Amniotic stem cell (primary cell): ENCODE results near the gene STK24.
A peak's percentile ranks its signal among the peaks of the same experiment; 100 is the strongest.
"Not testable (repeated sequence)": the region's sequence is repeated elsewhere in the genome, so short reads cannot be mapped to it uniquely, and the experiment has no call there.

Experiments
- DNase-seq: peaks from one replicate; lab custom pipeline; 2025; lab: John Stamatoyannopoulos, UW

STK24 gene

DNA sequence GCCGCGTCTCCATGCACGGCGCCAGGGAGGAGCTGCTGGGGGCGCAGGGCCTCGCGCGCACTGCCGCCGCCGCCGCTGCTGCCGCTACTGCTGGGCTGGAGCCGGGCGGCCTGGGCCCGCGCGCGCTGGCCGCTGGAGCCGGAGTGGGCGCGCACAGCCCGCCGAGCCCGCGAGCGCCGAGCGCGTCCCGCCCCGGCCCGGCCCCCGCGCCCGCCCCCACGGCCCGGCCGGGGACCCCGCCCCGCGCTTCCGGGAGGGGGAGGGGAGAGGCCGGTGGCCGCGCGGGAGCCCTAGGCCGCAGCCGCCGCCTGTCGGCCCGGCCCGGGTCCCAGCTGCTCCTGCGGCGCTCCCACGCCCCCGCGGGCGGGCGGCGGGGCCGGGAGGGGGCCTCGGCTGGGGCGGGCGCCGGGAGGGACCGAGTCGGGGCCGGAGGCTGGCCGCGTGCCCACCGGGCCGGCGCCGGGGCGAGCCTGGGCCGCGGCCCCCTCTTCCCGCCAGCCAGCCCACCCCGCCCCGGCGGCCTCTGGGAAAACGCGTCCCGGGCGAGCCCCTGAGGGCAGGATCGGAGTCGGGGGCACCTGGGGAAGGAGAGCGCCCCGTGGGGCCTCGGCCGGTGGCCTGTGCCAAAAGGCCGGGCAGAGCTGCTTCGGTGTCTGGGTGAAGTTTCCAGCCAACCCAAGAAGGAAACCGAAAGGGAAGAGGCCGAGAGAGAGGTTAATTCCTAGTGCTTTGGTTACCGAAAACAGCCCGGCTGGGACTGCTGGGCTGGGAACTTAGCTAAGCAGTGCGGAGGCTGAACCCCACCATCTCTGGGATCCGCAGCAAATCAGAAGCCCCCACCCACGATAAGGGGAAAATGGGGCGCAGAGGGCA, at the start of gene STK24:
STK24 (minus strand) TSS at position 145 of the 873 bp plus-strand sequence. CDS start 321 bp downstream, outside the sequence.
- DNase-seq: peak; percentile 37

DNA sequence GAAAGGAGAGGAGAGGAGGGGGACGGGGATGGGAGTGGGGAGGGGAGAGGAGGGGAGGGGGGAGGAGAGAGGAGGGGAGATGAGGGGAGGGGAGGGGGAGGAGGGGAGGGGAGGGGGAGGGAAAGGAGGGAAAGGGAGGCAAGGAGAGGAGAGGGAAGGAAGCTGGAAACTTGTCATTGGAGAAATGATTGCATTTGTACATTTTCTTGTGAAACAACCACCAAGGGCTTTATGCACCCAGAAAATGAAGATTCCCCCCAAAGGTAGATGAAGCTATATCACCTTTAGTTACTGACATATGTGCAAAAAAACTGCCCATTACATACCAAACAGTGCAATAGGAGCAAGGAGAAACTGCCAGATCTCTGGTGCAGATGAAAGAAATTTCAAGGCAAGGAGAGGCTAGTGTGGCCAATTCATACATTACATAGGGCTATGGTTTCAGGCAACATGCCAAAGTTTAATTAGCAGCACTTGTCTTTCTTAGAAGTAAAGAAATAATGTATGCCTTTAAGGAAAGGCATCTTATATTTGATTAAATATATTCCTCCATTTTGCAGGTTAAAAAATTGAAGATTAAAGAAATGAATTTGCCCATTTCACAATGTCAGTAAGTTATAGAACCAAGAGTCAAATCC, 49.5 kb upstream of the STK24 start:
- no peak for DNase-seq

DNA sequence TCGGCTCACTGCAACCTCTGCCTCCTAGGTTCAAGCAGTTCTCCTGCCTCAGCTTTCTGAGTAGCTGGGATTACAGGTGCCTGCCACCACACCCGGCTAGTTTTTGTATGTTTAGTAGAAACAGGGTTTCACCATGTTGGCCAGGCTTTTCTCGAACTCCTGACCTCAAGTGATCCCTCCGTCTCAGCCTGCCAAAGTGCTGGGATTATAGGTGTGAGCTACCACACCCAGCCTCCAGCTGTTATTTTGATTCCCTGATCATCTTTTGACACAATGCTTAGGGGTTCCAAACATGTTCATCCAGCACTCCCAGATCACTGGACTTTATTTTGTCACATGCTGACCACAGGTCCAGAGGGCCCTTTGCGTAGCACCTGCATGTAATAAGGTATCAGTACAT, 47.7 kb upstream of the STK24 start:
- not testable (repeated sequence) for DNase-seq

GRCh38 chr13:98622931-98623331, 46.0 kb upstream of the STK24 start:
- no peak for DNase-seq

- no peak for DNase-seq
Observed at GRCh38 chr13:98619556-98619955, 42.6 kb upstream of the STK24 start.

GRCh38 chr13:98615595-98615994, 38.7 kb upstream of the STK24 start:
- not testable (repeated sequence) for DNase-seq

GRCh38 chr13:98613591-98613990, 36.7 kb upstream of the STK24 start:
- no peak for DNase-seq

DNA sequence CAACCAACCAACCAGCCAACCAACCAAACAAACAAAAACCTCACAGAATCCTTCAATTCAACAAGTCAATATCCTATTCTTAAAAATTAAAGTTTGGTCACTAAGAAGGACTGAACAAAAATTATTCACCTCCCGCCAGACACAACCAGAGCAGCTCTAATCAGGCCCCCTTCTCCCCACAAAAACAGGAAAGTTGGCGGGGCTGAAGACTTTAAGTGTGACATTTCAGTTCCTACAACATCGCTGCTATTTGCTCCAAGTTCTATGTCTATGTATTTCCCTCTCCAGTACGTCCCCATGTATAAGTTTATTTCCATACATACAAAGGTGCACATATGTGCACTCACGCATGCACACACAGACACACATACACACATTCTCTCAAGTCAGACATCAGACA, 32.8 kb upstream of the STK24 start:
- DNase-seq: no peak

- no peak for DNase-seq
Observed at GRCh38 chr13:98606296-98606695, 29.4 kb upstream of the STK24 start.

DNA sequence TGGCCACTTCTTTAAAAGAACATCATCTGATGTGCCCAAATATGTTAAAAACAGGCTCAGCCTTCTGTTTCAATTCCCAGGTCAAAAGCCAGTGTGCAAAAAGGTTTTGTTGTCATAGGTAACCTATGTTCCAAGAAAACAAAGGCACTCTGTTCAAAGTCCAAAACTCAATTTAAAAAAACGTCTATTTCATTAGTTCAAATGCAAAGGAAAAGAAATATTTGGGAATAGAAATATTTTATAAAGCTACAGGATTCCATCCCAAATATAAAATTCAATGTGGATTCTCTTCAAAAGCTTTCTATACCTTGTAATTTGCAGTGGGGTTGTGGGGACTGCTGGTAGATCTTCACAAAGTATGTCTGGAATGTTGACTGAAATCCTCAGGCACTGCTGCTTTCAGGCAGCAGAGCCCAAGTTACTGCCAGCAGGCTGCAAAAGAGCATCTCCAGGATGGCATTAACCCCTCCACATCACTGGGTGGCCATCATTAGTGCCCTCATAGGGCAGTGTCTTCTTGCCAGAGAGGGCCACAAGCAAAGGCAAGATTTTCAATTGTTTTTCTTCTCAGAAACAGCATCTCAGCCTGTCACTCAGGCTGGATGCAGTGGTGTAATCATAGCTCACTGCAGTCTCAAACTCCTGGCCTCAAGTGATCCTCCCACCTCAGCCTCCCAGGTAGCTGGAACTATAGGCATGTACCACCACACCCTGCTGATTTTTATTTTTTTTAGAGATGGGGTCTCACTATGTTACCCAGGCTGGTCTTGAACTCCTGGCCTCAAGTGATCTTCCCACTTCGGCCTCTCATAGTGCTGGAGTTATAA, 22.8 kb upstream of the STK24 start:
- DNase-seq: no peak

DNA sequence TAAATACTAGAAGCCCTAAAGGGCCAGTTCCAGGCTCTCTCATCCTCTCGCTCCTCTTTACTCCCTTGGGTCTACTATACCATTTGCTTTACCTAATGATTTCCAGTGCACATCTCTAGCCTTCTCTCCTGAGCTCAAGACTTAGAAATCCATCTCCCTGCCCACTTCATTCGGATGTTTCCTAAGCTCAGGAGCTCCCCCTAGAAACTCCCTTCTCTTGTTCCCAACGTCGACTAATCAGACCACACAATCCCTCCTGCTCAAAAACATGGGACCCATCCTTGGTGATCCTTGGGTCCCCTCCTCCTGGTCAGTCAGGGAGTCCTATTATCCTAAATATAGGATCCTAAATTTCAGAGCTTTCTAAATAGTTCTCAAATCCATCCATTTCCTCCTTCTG, 21.1 kb upstream of the STK24 start:
- DNase-seq: no peak

GRCh38 chr13:98595134-98595533, 18.2 kb upstream of the STK24 start:
- no peak for DNase-seq

DNA sequence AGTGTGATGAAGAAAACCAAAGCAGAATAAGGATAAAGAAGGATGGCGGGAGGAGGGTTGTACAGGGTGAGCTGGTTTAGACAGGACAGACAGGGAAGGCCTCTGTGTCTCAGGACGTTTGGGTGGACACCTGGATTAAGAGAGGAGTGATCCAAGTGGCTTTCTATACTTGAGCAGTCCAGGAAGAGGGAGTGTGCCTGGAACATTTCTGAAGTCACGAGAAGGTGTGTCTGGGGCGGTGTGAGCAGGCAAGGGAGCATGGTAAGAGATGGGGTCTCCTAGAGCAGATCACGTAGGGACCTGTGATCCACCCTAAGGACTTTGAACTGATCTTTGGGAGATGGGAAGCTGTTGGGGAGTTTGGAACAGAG, 15.4 kb upstream of the STK24 start:
- no peak for DNase-seq

GRCh38 chr13:98591721-98592361, 14.9 kb upstream of the STK24 start:
- no peak for DNase-seq

GRCh38 chr13:98590471-98590870, 13.6 kb upstream of the STK24 start:
- DNase-seq: not testable (repeated sequence)

DNA sequence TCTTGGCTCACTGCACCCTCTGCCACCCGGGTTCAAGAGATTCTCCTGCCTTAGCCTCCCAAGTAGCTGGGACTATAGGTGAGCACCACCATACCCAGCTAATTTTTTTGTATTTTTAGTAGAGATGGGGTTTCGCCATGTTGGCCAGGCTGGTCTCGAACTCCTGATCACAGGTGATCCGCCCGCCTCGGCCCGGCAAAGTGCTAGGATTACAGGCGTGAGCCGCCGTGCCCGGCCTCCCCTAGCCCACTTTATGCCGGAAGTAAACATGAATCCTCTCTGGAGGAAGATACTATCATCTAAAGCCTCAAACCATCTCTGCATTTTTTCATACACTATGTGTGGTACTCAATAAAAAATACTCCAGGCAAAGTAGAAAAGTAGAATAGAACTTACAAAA, 12.6 kb upstream of the STK24 start:
- DNase-seq: not testable (repeated sequence)

DNA sequence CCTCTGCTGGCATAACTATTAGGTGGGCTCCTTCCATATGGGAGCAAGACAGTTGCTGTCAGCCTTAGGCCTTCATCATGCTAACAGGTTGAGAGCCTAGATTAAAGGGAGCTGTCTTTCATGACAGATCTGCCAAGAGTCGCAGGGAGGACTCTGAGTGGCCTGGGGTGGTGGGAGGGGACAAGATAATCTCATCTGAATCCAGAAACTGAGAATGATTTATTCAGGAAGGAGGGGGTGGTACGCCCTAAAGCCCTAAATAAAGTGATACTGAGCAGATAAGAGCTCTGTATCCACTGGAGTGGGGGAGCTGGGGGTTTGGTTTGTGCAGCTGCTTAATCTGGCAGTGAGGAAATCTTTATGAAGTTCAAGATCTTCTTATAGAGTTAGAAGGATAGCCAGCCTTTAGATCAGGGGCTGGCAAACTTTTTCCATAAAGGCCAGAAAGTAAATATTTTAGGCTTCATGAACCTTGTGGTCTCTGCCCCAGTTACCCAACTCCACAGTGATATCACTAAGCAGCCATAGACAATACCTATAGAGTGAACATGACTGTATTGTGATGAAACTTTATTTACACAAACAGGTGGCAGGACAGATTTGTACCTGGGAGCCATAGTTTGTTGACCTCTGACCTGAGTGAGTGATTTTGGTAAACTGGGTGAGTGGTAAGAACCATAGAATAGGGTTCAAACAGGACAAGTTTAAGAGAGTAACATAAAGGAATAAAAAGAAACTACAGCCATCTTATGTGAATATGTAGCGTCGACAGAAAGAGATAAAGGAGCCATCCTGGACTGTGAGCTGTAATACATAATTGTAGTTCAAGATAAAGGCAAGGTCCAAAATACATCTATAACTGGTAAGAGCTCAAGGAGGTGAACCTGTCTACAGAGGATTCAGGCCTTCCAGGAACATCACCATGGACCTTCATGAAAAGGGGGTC, 9.8 kb upstream of the STK24 start:
- no peak for DNase-seq

- DNase-seq: no peak
Observed at GRCh38 chr13:98585946-98586345, 9.0 kb upstream of the STK24 start.

DNA sequence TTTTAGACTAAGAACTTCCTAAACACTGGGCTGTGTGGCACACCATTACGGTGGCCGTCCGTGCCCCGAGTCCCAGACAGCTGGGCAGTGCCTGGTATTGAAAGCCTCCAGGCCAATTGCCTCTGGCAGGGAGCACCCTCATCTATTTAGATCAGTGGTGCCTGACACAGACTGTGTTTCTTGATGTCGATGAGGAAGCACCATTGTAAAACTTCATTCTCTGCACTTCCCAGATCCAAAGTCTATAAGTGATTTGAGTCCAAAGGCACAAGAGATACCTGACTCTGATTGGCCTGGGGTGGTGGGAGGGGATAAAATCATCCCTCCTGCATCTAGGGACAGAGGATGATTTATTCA, 8.5 kb upstream of the STK24 start:
- DNase-seq: no peak

GRCh38 chr13:98584668-98585397, 7.9 kb upstream of the STK24 start:
- no peak for DNase-seq
